ENCODE measurements around the gene DOCK3.

The DOCK3 gene

DNA sequence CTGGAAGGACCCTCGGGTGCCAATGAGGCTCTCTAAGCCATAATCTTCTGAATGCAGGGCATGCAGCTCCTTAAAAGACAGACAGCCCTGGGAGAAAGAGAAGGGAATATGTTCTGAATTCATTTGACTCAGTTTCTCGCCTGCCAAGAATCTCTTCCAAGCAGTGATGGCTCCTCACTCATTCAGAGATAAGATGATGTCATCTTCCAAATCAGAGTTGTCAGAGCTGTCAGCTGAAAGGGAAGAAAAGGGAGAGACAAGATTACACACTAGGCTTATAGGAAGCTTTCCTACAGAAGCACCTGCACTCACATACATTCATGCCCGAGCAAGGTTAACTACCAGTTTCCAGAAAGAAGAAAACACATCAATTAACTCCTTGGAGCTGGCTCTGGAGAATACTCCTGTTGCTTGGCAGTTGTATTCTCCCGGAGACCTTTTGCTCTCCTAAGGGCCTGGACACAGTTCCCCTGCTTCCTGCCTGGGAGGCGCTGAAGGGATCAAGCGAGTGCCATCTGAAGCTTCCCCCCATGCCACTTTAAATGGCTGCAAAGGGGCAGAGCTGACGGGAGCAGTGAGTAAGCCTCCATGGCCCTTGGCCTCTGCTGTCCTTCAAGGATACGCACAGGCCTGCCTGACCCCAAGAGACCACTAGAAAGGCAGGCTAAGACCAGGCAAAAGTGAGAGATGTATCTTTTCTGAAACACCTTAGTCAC is 724.0 kb downstream of the DOCK3 start:
- no peak for DNase-seq (ENCODE audit: low read depth in 1 of 2, low spot score in 1 of 2)
- in situ Hi-C loops (cut with HindIII; ENCODE audit: low pct_unique_long_range_greater_than_20kb, low sequenced_read_pairs) = no loop called here
- TF ChIP-seq JUND (IDR thresholded peaks at IDR 0.05; ENCODE audit: low read depth) = no peak

DNA sequence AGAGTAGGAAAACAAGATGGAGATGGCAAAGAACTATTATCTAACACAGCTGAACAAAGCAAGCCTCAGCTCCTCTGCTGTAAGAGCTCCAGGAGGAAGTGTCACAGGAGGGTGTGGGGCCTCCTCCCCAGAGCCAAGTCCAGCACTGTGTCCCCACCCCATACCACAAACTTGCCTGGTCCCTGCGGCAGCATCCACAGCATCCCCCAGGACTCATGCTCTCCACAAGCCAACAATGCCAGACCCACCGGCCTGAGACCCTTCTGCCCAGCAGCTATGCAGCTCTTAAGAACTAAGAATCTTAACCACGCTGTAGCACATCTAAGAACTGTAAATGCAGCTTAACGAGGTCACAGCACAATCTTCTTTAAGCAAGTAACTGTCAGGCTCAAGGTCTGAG is 725.4 kb downstream of the DOCK3 start:
- DNase-seq (ENCODE audit: low read depth in 1 of 2, low spot score in 1 of 2) = no peak
- no peak for TF ChIP-seq JUND (IDR thresholded peaks at IDR 0.05; ENCODE audit: low read depth)
- in situ Hi-C loops (cut with HindIII; ENCODE audit: low pct_unique_long_range_greater_than_20kb, low sequenced_read_pairs) = no loop called here

DNA sequence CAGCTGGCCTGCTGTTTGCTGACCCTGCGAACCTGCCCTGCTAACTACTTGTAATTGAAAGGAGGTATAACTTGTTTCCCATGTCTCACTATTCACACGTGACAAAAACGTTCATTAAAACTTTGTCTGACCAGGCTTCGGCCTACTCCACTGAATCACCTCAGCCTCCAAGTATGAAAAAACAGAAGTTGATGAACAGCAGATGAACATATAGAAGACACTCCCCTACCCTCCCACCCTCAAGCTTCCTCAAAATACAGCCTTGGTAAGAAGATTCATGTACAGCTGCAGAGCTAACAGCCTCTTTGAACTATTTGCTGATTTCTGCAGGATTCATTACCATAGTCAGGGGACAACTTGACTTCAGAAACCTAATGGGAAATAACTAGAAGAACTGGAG is 727.0 kb downstream of the DOCK3 start:
- TF ChIP-seq JUND (IDR thresholded peaks at IDR 0.05; ENCODE audit: low read depth) = no peak
- in situ Hi-C loops (cut with HindIII; ENCODE audit: low pct_unique_long_range_greater_than_20kb, low sequenced_read_pairs) = no loop called here
- DNase-seq (ENCODE audit: low read depth in 1 of 2, low spot score in 1 of 2) = no peak

DNA sequence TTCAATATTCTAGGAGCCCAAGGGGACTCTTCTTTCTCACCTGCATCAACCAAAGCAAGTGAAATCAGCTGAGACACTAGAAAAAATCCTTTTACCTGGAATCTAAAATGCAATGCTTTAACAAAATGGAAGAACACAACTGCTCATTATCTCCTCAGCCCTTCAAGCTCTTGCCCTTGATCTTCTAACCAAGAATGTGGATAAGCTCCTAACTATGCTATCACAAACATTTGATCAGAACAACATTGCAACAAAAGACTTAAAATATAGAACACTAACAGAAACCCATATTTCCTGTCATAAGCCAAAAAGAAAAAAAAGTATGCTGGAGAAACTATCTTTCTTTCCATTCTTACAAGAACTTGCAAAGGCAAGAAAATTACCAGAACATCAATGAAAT is 728.9 kb downstream of the DOCK3 start:
- no peak for DNase-seq (ENCODE audit: low read depth in 1 of 2, low spot score in 1 of 2)
- in situ Hi-C loops (cut with HindIII; ENCODE audit: low pct_unique_long_range_greater_than_20kb, low sequenced_read_pairs) = no loop called here
- no peak for TF ChIP-seq JUND (IDR thresholded peaks at IDR 0.05; ENCODE audit: low read depth)

DNA sequence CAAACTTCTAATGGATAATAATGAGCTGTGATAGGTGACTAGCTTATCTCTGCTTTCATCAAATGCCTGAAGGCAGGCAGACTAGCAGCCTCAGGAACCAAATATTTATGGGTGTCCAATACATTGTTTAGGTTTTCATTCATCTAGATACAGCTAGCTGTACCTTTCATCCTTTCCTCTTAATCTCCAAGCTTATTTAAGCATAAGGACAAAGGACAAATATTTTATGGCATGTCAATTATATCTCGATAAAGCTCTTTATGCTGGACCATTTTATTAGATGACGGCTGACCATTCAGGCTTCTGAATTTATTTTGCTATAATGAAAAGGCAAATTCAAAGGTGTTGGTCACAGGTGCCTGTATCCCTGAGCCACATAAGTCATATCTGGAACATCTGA is 733.3 kb downstream of the DOCK3 start:
- TF ChIP-seq JUND (IDR thresholded peaks at IDR 0.05; ENCODE audit: low read depth) = no peak

DNA sequence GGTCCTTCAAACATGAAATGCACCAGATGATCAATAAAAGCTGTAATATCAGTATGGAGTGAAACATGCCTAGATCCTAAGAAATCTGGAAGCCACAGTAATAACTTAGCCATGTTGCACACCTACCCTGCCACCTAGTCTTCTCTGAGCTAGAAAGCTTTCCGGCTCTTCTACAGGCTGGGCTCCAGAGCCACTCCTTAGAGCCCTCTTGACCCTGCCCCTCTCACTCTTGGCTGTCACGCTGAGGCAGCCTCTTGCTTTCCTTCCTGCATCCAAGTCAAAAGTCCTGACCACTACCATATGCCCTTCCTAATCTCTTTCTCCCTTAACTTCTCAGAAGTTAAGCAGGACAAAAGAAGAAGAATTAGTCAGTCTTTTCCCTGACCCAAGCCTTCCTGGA is 734.1 kb downstream of the DOCK3 start:
- TF ChIP-seq JUND (IDR thresholded peaks at IDR 0.05; ENCODE audit: low read depth) = no peak
- DNase-seq (ENCODE audit: low read depth in 1 of 2, low spot score in 1 of 2) = no peak
- in situ Hi-C loops (cut with HindIII; ENCODE audit: low pct_unique_long_range_greater_than_20kb, low sequenced_read_pairs) = no loop called here

More for the DNA sequence above, 733.3 kb downstream of the DOCK3 start:
- DNase-seq (ENCODE audit: low read depth in 1 of 2, low spot score in 1 of 2) = no peak
- in situ Hi-C loops (cut with HindIII; ENCODE audit: low pct_unique_long_range_greater_than_20kb, low sequenced_read_pairs) = no loop called here

GRCh38 chr3:51422211-51422610 is 747.5 kb downstream of the DOCK3 start:
- in situ Hi-C loops (cut with HindIII; ENCODE audit: low pct_unique_long_range_greater_than_20kb, low sequenced_read_pairs) = no loop called here
- no peak for TF ChIP-seq JUND (IDR thresholded peaks at IDR 0.05; ENCODE audit: low read depth)
- no peak for DNase-seq (ENCODE audit: low read depth in 1 of 2, low spot score in 1 of 2)

GRCh38 chr3:51426921-51427320 is 752.2 kb downstream of the DOCK3 start:
- in situ Hi-C loops (cut with HindIII; ENCODE audit: low pct_unique_long_range_greater_than_20kb, low sequenced_read_pairs) = no loop called here
- TF ChIP-seq JUND (IDR thresholded peaks at IDR 0.05; ENCODE audit: low read depth) = no peak
- no peak for DNase-seq (ENCODE audit: low read depth in 1 of 2, low spot score in 1 of 2)

DNA sequence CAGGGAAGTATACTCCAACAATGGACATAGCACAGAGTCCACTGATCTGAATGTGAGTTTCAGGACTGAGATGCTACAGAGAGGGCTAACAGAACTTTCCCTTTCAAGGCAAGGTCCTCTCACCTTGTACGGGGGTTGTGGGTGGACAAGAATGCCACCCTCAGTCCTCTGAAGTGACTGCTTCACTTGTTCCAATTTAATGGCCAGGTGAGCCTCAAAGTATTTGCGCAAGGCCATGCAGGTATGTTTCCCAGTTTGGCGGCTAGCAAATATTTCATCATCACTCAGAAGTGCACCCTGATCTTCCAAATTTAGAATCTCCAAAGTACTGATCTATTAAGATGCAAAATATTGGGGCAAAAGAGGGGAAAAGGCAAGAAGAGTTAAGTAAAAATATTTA is 754.4 kb downstream of the DOCK3 start:
- in situ Hi-C loops (cut with HindIII; ENCODE audit: low pct_unique_long_range_greater_than_20kb, low sequenced_read_pairs) = no loop called here
- TF ChIP-seq JUND (IDR thresholded peaks at IDR 0.05; ENCODE audit: low read depth) = no peak
- DNase-seq (ENCODE audit: low read depth in 1 of 2, low spot score in 1 of 2) = no peak
